MM.1S (cell line): Measurements from ENCODE around the gene LPAR4.
A peak's percentile ranks its signal among the peaks of the same experiment; 100 is the strongest.

ENCODE experiments used
- DNase-seq: peaks from one replicate; pipeline ENCODE4 v3.0.0-alpha.2; 2015
- H2AFZ ChIP-seq: fragments of 300-600 bp; sonication (generic); 2 replicates; pipeline ENCODE4 v1.6.0; 2016; ENCODE audit warnings: antibody characterized with exemption, low read length
- H3F3A ChIP-seq: fragments of 300-600 bp; sonication (generic); 2 replicates; pipeline ENCODE4 v1.6.1; 2016; ENCODE audit warnings: mild to moderate bottlenecking, antibody characterized with exemption, low read length, moderate library complexity, mixed read lengths; ENCODE audit not compliant: insufficient read depth
- H3K27ac ChIP-seq: fragments of 300-600 bp; sonication (generic); 2 replicates; pipeline ENCODE4 v1.5.1; 2016; ENCODE audit warnings: mild to moderate bottlenecking, low read length
- H3K27me3 ChIP-seq: fragments of 300-600 bp; sonication (generic); replicated peaks from 2 replicates; pipeline ENCODE4 v1.6.0; 2016; ENCODE audit warnings: low read length; ENCODE audit not compliant: insufficient read depth
- H3K36me3 ChIP-seq: fragments of 300-600 bp; sonication (generic); replicated peaks from 2 replicates; pipeline ENCODE4 v1.6.1; 2016; ENCODE audit warnings: mild to moderate bottlenecking, low read length, mixed read lengths; ENCODE audit not compliant: insufficient read depth
- H3K4me1 ChIP-seq: fragments of 300-600 bp; sonication (generic); 2 replicates; pipeline ENCODE4 v1.6.1; 2016; ENCODE audit warnings: low read length, mixed read lengths
- H3K4me2 ChIP-seq: fragments of 300-600 bp; sonication (generic); 2 replicates; pipeline ENCODE4 v1.6.0; 2016; ENCODE audit warnings: low read depth, low read length
- H3K4me3 ChIP-seq: fragments of 300-600 bp; sonication (generic); 2 replicates; pipeline ENCODE4 v1.5.1; 2016; ENCODE audit warnings: low read length, mixed read lengths
- H3K79me2 ChIP-seq: fragments of 300-600 bp; sonication (generic); 2 replicates; pipeline ENCODE4 v1.6.1; 2016; ENCODE audit warnings: mixed run types, low read length, mixed read lengths
- H3K9ac ChIP-seq: fragments of 300-600 bp; sonication (generic); 2 replicates; pipeline ENCODE4 v1.6.1; 2016; ENCODE audit warnings: low read length, mixed read lengths
- H3K9me2 ChIP-seq: fragments of 300-600 bp; sonication (generic); replicated peaks from 2 replicates; pipeline ENCODE4 v1.6.1; 2016; ENCODE audit warnings: mild to moderate bottlenecking, low read length, mixed read lengths; ENCODE audit not compliant: insufficient read depth
- H3K9me3 ChIP-seq: fragments of 300-600 bp; sonication (generic); replicated peaks from 2 replicates; pipeline ENCODE4 v1.6.1; 2016; ENCODE audit warnings: mild to moderate bottlenecking, low read length, mixed read lengths; ENCODE audit not compliant: insufficient read depth
- H4K20me1 ChIP-seq: fragments of 300-600 bp; sonication (generic); 2 replicates; pipeline ENCODE4 v1.6.1; 2016; ENCODE audit warnings: mild to moderate bottlenecking, low read length, moderate library complexity, mixed read lengths; ENCODE audit not compliant: insufficient read depth
- EZH2 ChIP-seq: fragments of 300-600 bp; sonication (generic); optimal IDR thresholded peaks from 2 replicates; pipeline ENCODE3; 2017; ENCODE audit warnings: low read depth, mild to moderate bottlenecking, antibody characterized with exemption, low read length, mixed read lengths
- EZH2phosphoT487 ChIP-seq: fragments of 300-600 bp; sonication (generic); IDR thresholded peaks from 2 replicates; pipeline ENCODE4 v1.6.1; 2018; ENCODE audit warnings: antibody characterized with exemption, low read length
- TF ChIP-seq, protein P1 (sequence below): fragments of 300-600 bp; sonication (generic); IDR thresholded peaks from 2 replicates; pipeline ENCODE4 v1.5.1; 2016; ENCODE audit warnings: antibody characterized with exemption, low read length, mixed read lengths

LPAR4 gene, protein sequence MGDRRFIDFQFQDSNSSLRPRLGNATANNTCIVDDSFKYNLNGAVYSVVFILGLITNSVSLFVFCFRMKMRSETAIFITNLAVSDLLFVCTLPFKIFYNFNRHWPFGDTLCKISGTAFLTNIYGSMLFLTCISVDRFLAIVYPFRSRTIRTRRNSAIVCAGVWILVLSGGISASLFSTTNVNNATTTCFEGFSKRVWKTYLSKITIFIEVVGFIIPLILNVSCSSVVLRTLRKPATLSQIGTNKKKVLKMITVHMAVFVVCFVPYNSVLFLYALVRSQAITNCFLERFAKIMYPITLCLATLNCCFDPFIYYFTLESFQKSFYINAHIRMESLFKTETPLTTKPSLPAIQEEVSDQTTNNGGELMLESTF

DNA sequence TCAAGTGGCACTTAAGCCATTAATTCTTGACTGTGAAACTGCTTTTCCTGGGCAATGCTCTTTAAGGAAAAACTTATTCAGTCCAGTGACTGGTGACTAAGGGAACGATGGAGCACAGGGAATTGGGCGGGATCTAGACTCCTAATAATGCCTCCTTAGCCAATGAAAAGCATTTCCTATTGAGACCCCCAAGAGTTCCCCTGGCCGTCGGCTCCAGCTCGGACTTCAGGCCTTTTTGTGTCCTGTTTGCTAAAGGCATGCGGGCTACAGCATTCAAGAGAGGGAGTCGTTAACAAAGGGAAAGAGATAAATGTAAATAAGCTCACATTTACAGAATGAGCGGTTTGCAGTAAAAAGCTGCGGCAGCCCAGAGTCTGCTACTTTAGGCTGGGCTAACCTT, at the start of gene LPAR4:
TSS of gene LPAR4 (plus strand) at position 232 of the 400 bp plus-strand sequence. CDS start 7,150 bp downstream, outside the sequence.
- Histone ChIP-seq H3K9me2 (no peaks in the 10 kb centered on the region), H4K20me1 (no peaks in the 10 kb centered on the region), H3K9ac (no peak within 1 kb of the TSS), H3K27me3 (no peaks in the 10 kb centered on the region), H3K79me2 (no peaks in the 10 kb centered on the region), H3F3A (no peaks in the 10 kb centered on the region), H3K27ac (no peak within 1 kb of the TSS), H3K4me3 (no peak within 1 kb of the TSS), H3K9me3 (no peaks in the 10 kb centered on the region), H3K36me3 (no peaks in the 10 kb centered on the region), H3K4me2 (no peak within 1 kb of the TSS), H3K4me1 (peaks cover 5% of the 10 kb centered on the region), H2AFZ (no peak within 1 kb of the TSS)
- TF ChIP-seq EZH2phosphoT487 (no peak), EZH2 (no peak)
- TF ChIP-seq, protein P1, sequence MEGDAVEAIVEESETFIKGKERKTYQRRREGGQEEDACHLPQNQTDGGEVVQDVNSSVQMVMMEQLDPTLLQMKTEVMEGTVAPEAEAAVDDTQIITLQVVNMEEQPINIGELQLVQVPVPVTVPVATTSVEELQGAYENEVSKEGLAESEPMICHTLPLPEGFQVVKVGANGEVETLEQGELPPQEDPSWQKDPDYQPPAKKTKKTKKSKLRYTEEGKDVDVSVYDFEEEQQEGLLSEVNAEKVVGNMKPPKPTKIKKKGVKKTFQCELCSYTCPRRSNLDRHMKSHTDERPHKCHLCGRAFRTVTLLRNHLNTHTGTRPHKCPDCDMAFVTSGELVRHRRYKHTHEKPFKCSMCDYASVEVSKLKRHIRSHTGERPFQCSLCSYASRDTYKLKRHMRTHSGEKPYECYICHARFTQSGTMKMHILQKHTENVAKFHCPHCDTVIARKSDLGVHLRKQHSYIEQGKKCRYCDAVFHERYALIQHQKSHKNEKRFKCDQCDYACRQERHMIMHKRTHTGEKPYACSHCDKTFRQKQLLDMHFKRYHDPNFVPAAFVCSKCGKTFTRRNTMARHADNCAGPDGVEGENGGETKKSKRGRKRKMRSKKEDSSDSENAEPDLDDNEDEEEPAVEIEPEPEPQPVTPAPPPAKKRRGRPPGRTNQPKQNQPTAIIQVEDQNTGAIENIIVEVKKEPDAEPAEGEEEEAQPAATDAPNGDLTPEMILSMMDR: no peak
- no peak for DNase-seq

DNA sequence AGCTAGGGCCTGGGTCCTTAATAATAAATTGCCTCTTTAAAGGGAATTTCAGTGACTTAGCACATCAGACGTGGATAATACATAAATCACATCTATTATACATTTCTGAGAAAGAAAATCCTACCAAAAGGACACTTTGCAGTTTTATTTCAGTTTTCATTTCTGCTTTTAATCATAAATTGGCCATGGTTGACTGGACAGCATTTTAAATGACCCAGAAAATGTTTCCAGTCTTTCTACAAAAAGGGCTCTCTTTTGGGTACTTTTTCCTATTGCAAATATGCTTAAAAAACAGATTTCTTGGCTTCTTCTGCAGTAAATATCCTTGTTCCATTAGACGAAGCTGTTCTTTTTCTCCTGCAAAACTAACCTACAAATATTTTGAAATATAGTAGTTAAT, 41.4 kb upstream of the LPAR4 start:
- DNase-seq: no peak
- no peaks in the 10 kb centered on the region for H3K9me3 ChIP-seq
- H3K9ac ChIP-seq: no peak overlapping the region
- H3K4me1 ChIP-seq: peaks cover 3% of the 10 kb centered on the region; the same call in 1 of the 2 replicates
- H3F3A ChIP-seq: no peaks in the 10 kb centered on the region
- no peaks in the 10 kb centered on the region for H3K36me3 ChIP-seq
- no peaks in the 10 kb centered on the region for H3K79me2 ChIP-seq
- TF ChIP-seq EZH2: no peak
- no peak for TF ChIP-seq EZH2phosphoT487
- TF ChIP-seq, protein P1: no peak
- H3K27me3 ChIP-seq: no peaks in the 10 kb centered on the region
- no peak overlapping the region for H3K4me2 ChIP-seq
- no peak overlapping the region for H3K4me3 ChIP-seq
- H2AFZ ChIP-seq: no peak overlapping the region
- no peaks in the 10 kb centered on the region for H4K20me1 ChIP-seq
- H3K27ac ChIP-seq: no peak overlapping the region
- no peaks in the 10 kb centered on the region for H3K9me2 ChIP-seq

DNA sequence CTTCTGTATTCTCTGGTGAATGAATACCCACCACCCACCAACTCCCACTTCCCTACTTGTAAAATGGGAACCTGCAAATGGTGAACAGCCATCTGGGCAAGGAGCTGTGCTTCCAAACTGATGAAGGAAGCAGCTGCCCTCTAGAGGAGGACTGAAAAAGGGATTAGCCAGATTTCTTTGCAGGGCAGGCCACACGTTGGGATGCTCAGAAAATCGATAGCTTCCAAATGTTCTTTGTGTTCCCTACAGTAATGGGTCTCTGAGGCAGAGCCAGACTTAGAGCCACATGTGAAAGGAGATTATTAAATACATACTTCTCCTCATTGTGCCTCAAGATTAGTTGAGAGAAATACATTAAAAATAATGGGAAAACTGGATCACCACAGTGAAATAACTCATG, 39.3 kb upstream of the LPAR4 start:
- Histone ChIP-seq H3K79me2 (no peaks in the 10 kb centered on the region), H3K9me3 (no peaks in the 10 kb centered on the region), H3K27me3 (no peaks in the 10 kb centered on the region), H4K20me1 (no peaks in the 10 kb centered on the region), H2AFZ (no peak overlapping the region), H3K4me3 (no peak overlapping the region), H3K4me1 (peaks cover 3% of the 10 kb centered on the region; the same call in 1 of the 2 replicates), H3K36me3 (no peaks in the 10 kb centered on the region), H3K9me2 (no peaks in the 10 kb centered on the region), H3K27ac (no peak overlapping the region), H3K4me2 (no peak overlapping the region), H3K9ac (no peak overlapping the region), H3F3A (no peaks in the 10 kb centered on the region)
- TF ChIP-seq, protein P1: peak; percentile 38
- no peak for TF ChIP-seq EZH2
- TF ChIP-seq EZH2phosphoT487: no peak
- no peak for DNase-seq
